DND-41 (cell line): Measurements from ENCODE around the gene KIRREL3.

Experiments used
- EZH2 ChIP-seq: IDR thresholded peaks from 3 replicates; pipeline ENCODE4 v1.6.1; 2012; ENCODE audit warnings: borderline replicate concordance, low read depth, mild to moderate bottlenecking, moderate library complexity, low read length, inconsistent platforms; ENCODE audit not compliant: severe bottlenecking
- TF ChIP-seq, protein P1 (sequence below): IDR thresholded peaks from 2 replicates; pipeline ENCODE4 v1.5.1; 2012; ENCODE audit warnings: borderline replicate concordance, low read length, moderate library complexity, mild to moderate bottlenecking; ENCODE audit not compliant: poor library complexity, severe bottlenecking; ENCODE audit errors: extremely low read depth

DNA sequence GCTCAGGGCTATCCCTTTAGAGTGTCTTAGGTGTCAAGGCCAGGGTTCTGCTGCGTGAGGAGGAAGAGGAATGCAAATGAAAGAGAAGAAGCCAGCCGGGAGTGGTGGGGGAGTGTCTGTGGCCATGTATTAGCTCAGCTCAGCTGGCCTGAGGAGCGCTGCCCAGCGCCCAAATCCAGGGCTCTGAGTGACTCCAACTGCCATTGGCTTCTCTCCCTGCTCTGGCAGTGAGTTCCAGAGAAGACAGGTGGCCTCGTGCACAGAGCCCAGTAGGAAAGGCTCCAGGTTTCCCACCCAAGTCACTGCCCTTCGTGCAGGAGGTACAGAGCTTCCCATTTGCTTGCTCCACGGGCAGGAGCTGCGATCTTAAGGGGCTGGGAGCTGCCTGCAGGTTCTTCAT is 302.0 kb downstream of the KIRREL3 start:
- TF ChIP-seq, protein P1, sequence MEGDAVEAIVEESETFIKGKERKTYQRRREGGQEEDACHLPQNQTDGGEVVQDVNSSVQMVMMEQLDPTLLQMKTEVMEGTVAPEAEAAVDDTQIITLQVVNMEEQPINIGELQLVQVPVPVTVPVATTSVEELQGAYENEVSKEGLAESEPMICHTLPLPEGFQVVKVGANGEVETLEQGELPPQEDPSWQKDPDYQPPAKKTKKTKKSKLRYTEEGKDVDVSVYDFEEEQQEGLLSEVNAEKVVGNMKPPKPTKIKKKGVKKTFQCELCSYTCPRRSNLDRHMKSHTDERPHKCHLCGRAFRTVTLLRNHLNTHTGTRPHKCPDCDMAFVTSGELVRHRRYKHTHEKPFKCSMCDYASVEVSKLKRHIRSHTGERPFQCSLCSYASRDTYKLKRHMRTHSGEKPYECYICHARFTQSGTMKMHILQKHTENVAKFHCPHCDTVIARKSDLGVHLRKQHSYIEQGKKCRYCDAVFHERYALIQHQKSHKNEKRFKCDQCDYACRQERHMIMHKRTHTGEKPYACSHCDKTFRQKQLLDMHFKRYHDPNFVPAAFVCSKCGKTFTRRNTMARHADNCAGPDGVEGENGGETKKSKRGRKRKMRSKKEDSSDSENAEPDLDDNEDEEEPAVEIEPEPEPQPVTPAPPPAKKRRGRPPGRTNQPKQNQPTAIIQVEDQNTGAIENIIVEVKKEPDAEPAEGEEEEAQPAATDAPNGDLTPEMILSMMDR, result no peak
- TF ChIP-seq EZH2, result no peak
